Spleen (tissue), 11 donors: ENCODE results near the gene AKNA. TPM values are rescaled to one million over a fixed set of nuclear protein-coding genes. Genes with fewer than 3 reads are reported as not detected.

Source experiments
- DNase-seq: peaks from one replicate; pipeline ENCODE4 v3.0.0-alpha.2; 2020
- H3K27ac ChIP-seq, 8 donors: fragments of 200-600 bp; sonication (generic) in 7 of 8; 1 replicate in 4 of 8; 2 replicates in 4 of 8; pipeline versions ENCODE4 v1.5.0 to v1.8.0; 2016 to 2021; ENCODE audit warnings: inconsistent platforms in 4 of 8, mild to moderate bottlenecking in 4 of 8, moderate library complexity in 1 of 8
- H3K27me3 ChIP-seq, 7 donors: fragments of 200-600 bp; sonication (generic) in 6 of 7; replicated peaks in 1 of 7; 1 replicate in 4 of 7; 2 replicates in 3 of 7; pipeline versions ENCODE4 v1.5.0 to v1.8.0; 2016 to 2021; ENCODE audit warnings: inconsistent platforms in 3 of 7, mild to moderate bottlenecking in 1 of 7
- H3K36me3 ChIP-seq, 6 donors: fragments of 200-600 bp; sonication (generic) in 5 of 6; 1 replicate in 4 of 6; 2 replicates in 2 of 6; pipeline versions ENCODE4 v1.5.0 to v1.8.0; 2016 to 2021; ENCODE audit warnings: inconsistent platforms in 2 of 6
- H3K4me1 ChIP-seq, 6 donors: fragments of 200-600 bp; sonication (generic) in 5 of 6; 1 replicate in 3 of 6; 2 replicates in 3 of 6; pipeline versions ENCODE4 v1.5.0 to v1.8.0; 2016 to 2021; ENCODE audit warnings: inconsistent platforms in 3 of 6
- H3K4me3 ChIP-seq, 8 donors: fragments of 200-600 bp; sonication (generic) in 7 of 8; 1 replicate in 4 of 8; 2 replicates in 4 of 8; pipeline versions ENCODE4 v1.5.0 to v1.8.0; 2016 to 2021; ENCODE audit warnings: inconsistent platforms in 4 of 8, mild to moderate bottlenecking in 4 of 8, moderate library complexity in 2 of 8
- H3K9me3 ChIP-seq, 8 donors: fragments of 200-600 bp; sonication (generic) in 7 of 8; 1 replicate in 4 of 8; 2 replicates in 4 of 8; pipeline versions ENCODE4 v1.5.0 to v1.8.0; 2016 to 2021; ENCODE audit warnings: inconsistent platforms in 4 of 8
- CTCF ChIP-seq, 11 experiments: fragments of 200-600 bp in 7 of 11; fragments of 450-650 bp in 4 of 11; sonication (generic) in 4 of 11; IDR thresholded peaks in 8 of 11; conservative IDR thresholded peaks in 3 of 11; 1 replicate in 7 of 11; 2 replicates in 4 of 11; pipeline versions ENCODE4 v1.4.0 to v1.8.0; 2016 to 2021; ENCODE audit warnings: antibody characterized with exemption in 11 of 11, inconsistent platforms in 4 of 11, mild to moderate bottlenecking in 1 of 11
- POLR2A ChIP-seq, 3 donors: fragments of 450-650 bp; IDR thresholded peaks; one replicate each; pipeline ENCODE4 v1.5.1; 2017; ENCODE audit warnings: antibody characterized with exemption in 3 of 3, mild to moderate bottlenecking in 1 of 3
- POLR2AphosphoS5 ChIP-seq, 3 donors: sonication (generic); formaldehyde crosslinking; IDR thresholded peaks; one replicate each; pipeline ENCODE4 v1.5.1; 2017; ENCODE audit warnings: antibody characterized with exemption in 3 of 3
- WGBS, 5 donors: extraction: QIAGEN DNeasy Blood & Tissue Kit in 3 of 5; methylation state at CpG; one replicate each; pipeline versions ENCODE4 v1.1.5 to v1.1.7; 2013 to 2018; 5-methylcytosine and 5-hydroxymethylcytosine counted together
- intact Hi-C: fragments of 100-400 bp; cut with DNase I; formaldehyde crosslinking; loops from one replicate; pipeline ENCODE4 v1.15.0; 2023; ENCODE audit warnings: low total_unique reads
- polyA plus RNA-seq, 3 donors: library from polyadenylated mRNA; stranded (reverse); fragments of 200-250 nt; gene quantifications; one replicate each; pipeline ENCODE4 v1.2.1, GENCODE V29; 2013
- total RNA-seq, 7 donors: library from RNA; depleted of rRNA in 3 of 7; stranded (reverse); fragments of >200 nt in 3 of 7; fragmentation: NEBNext Ultra II Directional in 4 of 7; extraction: Animal tissue kit (Norgen Biotek cat#: 25700) in 4 of 7; gene quantifications; one replicate each; pipeline versions ENCODE4 v1.1.0 to v1.2.1, GENCODE V29; 2016 to 2021
- donor health status: healthy with polysubstance abuse.
- donor health status: DM: no; HTN: no; CAD: no; lungs with moderate emphysema.
- donor health status: DM: no; HTN: no; CAD: no.
- donor health status: Bipolar disorder and iron deficiency.
- donor health status: healthy.
- donor health status: DM: no; HTN: no; CAD: no.
- donor health status: DM: yes; HTN: yes; CAD: no.

The AKNA gene
- total and polyA plus RNA-seq, 10 donors = 92.9 to 324 (median 216) TPM

DNA sequence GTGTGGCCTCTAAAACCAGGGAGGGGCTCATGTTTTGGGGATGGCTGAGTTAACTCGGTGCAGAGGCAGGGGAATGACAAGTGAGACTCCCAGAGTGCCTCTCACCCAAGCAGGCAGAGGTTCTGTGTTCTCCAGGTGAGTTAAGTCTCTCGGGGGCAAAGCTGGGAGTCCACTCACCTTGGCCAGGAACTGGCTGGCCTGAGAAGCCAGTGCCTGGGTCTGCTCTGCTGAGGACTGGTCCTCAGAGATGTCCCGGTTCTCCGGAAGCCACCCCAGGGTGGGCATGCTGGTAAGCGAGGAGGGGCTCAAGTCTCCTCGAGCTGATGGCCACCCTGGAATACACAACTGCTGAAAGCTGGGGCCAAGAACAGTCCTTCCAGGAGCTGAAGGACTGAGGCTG, 20.4 kb downstream of the AKNA start:
- peak; percentile 80 for DNase-seq
- Histone ChIP-seq H3K27ac (peak overlapping the region; percentile 69 to 99 (median 92)), H3K36me3 (peaks cover under 1 to 100% (median 70%) of the 10 kb centered on the region in 6 donors), H3K4me3 (peak overlapping the region in 1 of 8 donors; percentile 51), H3K4me1 (peaks cover 76 to 100% (median 98%) of the 10 kb centered on the region in 6 donors), H3K27me3 (no peaks in the 10 kb centered on the region), H3K9me3 (no peaks in the 10 kb centered on the region)
- peak in 2 of 3 donors; percentile 25 to 58 for TF ChIP-seq POLR2AphosphoS5 (IDR thresholded peaks at IDR 0.05)
- TF ChIP-seq CTCF (IDR thresholded peaks at IDR 0.05 in 8 of 11, conservative IDR thresholded peaks at IDR 0.05 in 3 of 11) = no peak
- intact Hi-C loops = no loop called here
- 79 to 85% (median 80%) methylated on average over 3 to 6 of the region's 6 CpGs for WGBS, 5 donors

DNA sequence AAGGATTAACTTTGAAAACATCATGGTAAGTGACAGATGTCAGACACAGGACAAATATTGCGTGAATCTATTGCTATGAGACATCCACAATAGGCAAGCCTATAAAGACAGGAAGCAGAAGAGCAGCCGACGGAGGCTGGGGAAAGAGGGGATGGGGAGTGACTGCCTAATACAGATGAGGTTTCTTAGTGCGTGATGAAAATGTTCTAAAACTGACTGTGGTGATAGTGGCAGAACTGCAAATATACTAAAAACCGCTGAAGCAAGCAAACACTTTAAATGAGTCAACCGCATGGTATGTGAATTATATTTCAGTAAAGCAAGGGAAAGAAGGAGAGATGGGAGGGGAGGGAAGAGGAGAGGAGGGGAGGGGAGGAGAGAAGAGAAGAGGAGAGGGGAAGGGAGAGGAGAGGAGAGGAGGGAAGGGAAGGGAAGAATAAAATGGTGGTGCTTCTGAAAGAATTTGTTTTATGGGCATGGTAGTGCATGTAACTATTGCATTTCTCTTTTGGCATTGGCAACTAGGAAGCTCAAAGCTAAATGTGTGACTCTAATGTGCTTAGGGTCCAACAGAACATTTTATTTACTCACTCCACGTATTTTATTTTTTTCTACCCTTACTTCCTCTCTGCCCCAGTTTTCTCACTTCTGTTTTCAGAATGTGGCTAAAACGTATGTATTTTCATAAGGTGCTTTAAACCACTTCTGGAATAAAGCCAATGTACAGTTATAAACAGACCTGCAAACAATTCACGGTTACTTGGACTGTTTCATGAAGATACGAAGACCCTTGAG, 21.3 kb downstream of the AKNA start:
- DNase-seq = no peak
- H3K36me3 ChIP-seq = peaks cover 4 to 100% (median 76%) of the 10 kb centered on the region in 6 donors
- H3K27ac ChIP-seq = peak overlapping the region; percentile 69 to 99 (median 92)
- no peaks in the 10 kb centered on the region for H3K9me3 ChIP-seq
- no peaks in the 10 kb centered on the region for H3K27me3 ChIP-seq
- H3K4me3 ChIP-seq = peak overlapping the region in 1 of 8 donors; percentile 51
- WGBS, 5 donors = 20 to 30% (median 23%) methylated on average over 10 of the region's 10 CpGs
- TF ChIP-seq POLR2AphosphoS5 (IDR thresholded peaks at IDR 0.05) (peak in 2 of 3 donors; percentile 10 to 83), CTCF (IDR thresholded peaks at IDR 0.05 in 8 of 11, conservative IDR thresholded peaks at IDR 0.05 in 3 of 11) (no peak)
- H3K4me1 ChIP-seq = peaks cover 68 to 100% (median 91%) of the 10 kb centered on the region in 6 donors
- intact Hi-C loops = no loop called here

GRCh38 chr9:114365194-114365593, 22.6 kb downstream of the AKNA start:
- peak overlapping the region; percentile 22 to 99 (median 92) for H3K27ac ChIP-seq
- H3K4me3 ChIP-seq = peak overlapping the region in 1 of 8 donors; percentile 33
- H3K4me1 ChIP-seq = peaks cover 54 to 100% (median 79%) of the 10 kb centered on the region in 6 donors
- no peak for TF ChIP-seq CTCF (IDR thresholded peaks at IDR 0.05 in 8 of 11, conservative IDR thresholded peaks at IDR 0.05 in 3 of 11)
- no peak for TF ChIP-seq POLR2AphosphoS5 (IDR thresholded peaks at IDR 0.05)
- TF ChIP-seq POLR2A (IDR thresholded peaks at IDR 0.05) = no peak
- H3K36me3 ChIP-seq = peaks cover 13 to 100% (median 85%) of the 10 kb centered on the region in 6 donors
- 70 to 84% (median 75%) methylated on average over 2 of the region's 2 CpGs for WGBS, 5 donors
- H3K27me3 ChIP-seq = no peaks in the 10 kb centered on the region
- intact Hi-C loops = no loop called here
- no peaks in the 10 kb centered on the region for H3K9me3 ChIP-seq
- DNase-seq = no peak
